GM18519 (cell line): ENCODE data around the gene FHOD3.

Experiments used
- ATAC-seq: cut with Tn5 transposase; IDR thresholded peaks from one replicate; pipeline ENCODE4 v1.9.1; 2021; ENCODE audit warnings: mild to moderate bottlenecking, moderate library complexity; ENCODE audit not compliant: unreplicated experiment, low FRiP score

FHOD3 gene

GRCh38 chr18:36503477-36503876 lies 206.0 kb downstream of the FHOD3 start:
- ATAC-seq: no peak

GRCh38 chr18:36504928-36505327 lies 207.4 kb downstream of the FHOD3 start:
- ATAC-seq: no peak

- no peak for ATAC-seq
Measured at GRCh38 chr18:36505665-36506064, 208.2 kb downstream of the FHOD3 start.

- no peak for ATAC-seq
Measured at GRCh38 chr18:36509646-36510197, 212.2 kb downstream of the FHOD3 start.

GRCh38 chr18:36511791-36512352 lies 214.4 kb downstream of the FHOD3 start:
- no peak for ATAC-seq

GRCh38 chr18:36513556-36513955 lies 216.0 kb downstream of the FHOD3 start:
- no peak for ATAC-seq

- ATAC-seq: no peak
Measured at GRCh38 chr18:36514778-36515177, 217.3 kb downstream of the FHOD3 start.

GRCh38 chr18:36516258-36516657 lies 218.7 kb downstream of the FHOD3 start:
- no peak for ATAC-seq

GRCh38 chr18:36516726-36517125 lies 219.2 kb downstream of the FHOD3 start:
- ATAC-seq: no peak

- ATAC-seq: no peak
Measured at GRCh38 chr18:36518839-36519238, 221.3 kb downstream of the FHOD3 start.

- no peak for ATAC-seq
Measured at GRCh38 chr18:36519358-36519757, 221.8 kb downstream of the FHOD3 start.

GRCh38 chr18:36522509-36522908 lies 225.0 kb downstream of the FHOD3 start:
- no peak for ATAC-seq

GRCh38 chr18:36525913-36526312 lies 228.4 kb downstream of the FHOD3 start:
- no peak for ATAC-seq

GRCh38 chr18:36526611-36527010 lies 229.1 kb downstream of the FHOD3 start:
- ATAC-seq: no peak

- no peak for ATAC-seq
Measured at GRCh38 chr18:36527051-36527450, 229.5 kb downstream of the FHOD3 start.

- no peak for ATAC-seq
Measured at GRCh38 chr18:36527740-36528455, 230.4 kb downstream of the FHOD3 start.

- no peak for ATAC-seq
Measured at GRCh38 chr18:36529747-36530146, 232.2 kb downstream of the FHOD3 start.

- no peak for ATAC-seq
Measured at GRCh38 chr18:36530676-36531405, 233.3 kb downstream of the FHOD3 start.

GRCh38 chr18:36531636-36532035 lies 234.1 kb downstream of the FHOD3 start:
- no peak for ATAC-seq

- no peak for ATAC-seq
Measured at GRCh38 chr18:36532394-36532793, 234.9 kb downstream of the FHOD3 start.

GRCh38 chr18:36532815-36533214 lies 235.3 kb downstream of the FHOD3 start:
- ATAC-seq: no peak
